SK-N-SH (cell line): Measurements from ENCODE around the gene ABLIM1. TPM values are rescaled to one million over a fixed set of nuclear protein-coding genes. Genes with fewer than 3 reads are reported as not detected.
A peak's percentile ranks its signal among the peaks of the same experiment; 100 is the strongest.
"Not testable (repeated sequence)": the region's sequence is repeated elsewhere in the genome, so short reads cannot be mapped to it uniquely, and the experiment has no call there.

Experiments used
- CTCF ChIA-PET: fragments of 300-600, 350-600 bp; formaldehyde crosslinking; extraction: SDS; loops from one replicate; lab custom pipeline; 2021; lab: Yijun Ruan, JAX
- POLR2A ChIA-PET: fragments of 350-600 bp; sonication (Branson Sonifier 250); formaldehyde crosslinking; extraction: SDS; loops from one replicate; lab custom pipeline; 2020; ENCODE audit warnings: antibody characterized with exemption, inconsistent platforms; lab: Yijun Ruan, JAX
- DNase-seq: peaks from one replicate; pipeline ENCODE4 v3.0.0; 2012
- H2AFZ ChIP-seq: fragments of 200-600 bp; sonication (generic); 2 replicates; pipeline ENCODE4 v1.8.1; 2016; ENCODE audit warnings: antibody characterized with exemption, mild to moderate bottlenecking, low read depth
- H3F3A ChIP-seq: fragments of 200-600 bp; sonication (generic); replicated peaks from 2 replicates; pipeline ENCODE3; 2016; ENCODE audit warnings: antibody characterized with exemption, mild to moderate bottlenecking; ENCODE audit not compliant: insufficient read depth
- H3K27ac ChIP-seq, 2 experiments: fragments of 200-500 bp in 1 of 2; fragments of 200-600 bp in 1 of 2; sonication (Bioruptor generic) in 1 of 2; sonication (generic), shearing (Covaris generic) in 1 of 2; 2 replicates each; pipeline versions ENCODE4 v1.5.1 to v1.6.1; 2014 to 2016; ENCODE audit warnings: low read depth in 2 of 2, inconsistent platforms in 1 of 2, low read length in 1 of 2, mild to moderate bottlenecking in 1 of 2, mixed read lengths in 1 of 2
- H3K27me3 ChIP-seq: fragments of 200-600 bp; sonication (generic), shearing (Covaris generic); 2 replicates; pipeline ENCODE4 v1.6.1; 2016; ENCODE audit warnings: mixed run types; ENCODE audit not compliant: insufficient read depth
- H3K36me3 ChIP-seq, 2 experiments: fragments of 200-500 bp in 1 of 2; fragments of 200-600 bp in 1 of 2; sonication (Bioruptor generic) in 1 of 2; sonication (generic) in 1 of 2; replicated peaks in 1 of 2; 2 replicates each; pipeline versions ENCODE3 to v1.5.1; 2014 to 2016; ENCODE audit warnings: low read length in 1 of 2, mild to moderate bottlenecking in 1 of 2; ENCODE audit not compliant: insufficient read depth in 2 of 2, control insufficient read depth in 1 of 2
- H3K4me1 ChIP-seq, 2 experiments: fragments of 200-500 bp in 1 of 2; fragments of 200-600 bp in 1 of 2; sonication (Bioruptor generic) in 1 of 2; sonication (generic), shearing (Covaris generic) in 1 of 2; 2 replicates each; pipeline versions ENCODE4 v1.5.1 to v1.6.1; 2014 to 2016; ENCODE audit warnings: low read depth in 1 of 2, low read length in 1 of 2, mixed run types in 1 of 2; ENCODE audit not compliant: insufficient read depth in 2 of 2, control insufficient read depth in 1 of 2
- H3K4me2 ChIP-seq: fragments of 200-600 bp; sonication (generic), shearing (Covaris generic); 2 replicates; pipeline ENCODE4 v1.6.1; 2017; ENCODE audit warnings: mixed run types
- H3K4me3 ChIP-seq, 2 experiments: fragments of 200-500 bp in 1 of 2; fragments of 200-600 bp in 1 of 2; sonication (Bioruptor generic) in 1 of 2; sonication (generic), shearing (Covaris generic) in 1 of 2; 2 replicates each; pipeline versions ENCODE4 v1.5.1 to v1.8.1; 2014 to 2016; ENCODE audit warnings: low read depth in 2 of 2, inconsistent platforms in 1 of 2, low read length in 1 of 2, mild to moderate bottlenecking in 1 of 2, mixed read lengths in 1 of 2, moderate library complexity in 1 of 2
- H3K79me2 ChIP-seq: fragments of 200-600 bp; sonication (generic); 2 replicates; pipeline ENCODE4 v1.8.1; 2017; ENCODE audit warnings: mild to moderate bottlenecking; ENCODE audit not compliant: insufficient read depth
- H3K9ac ChIP-seq: fragments of 200-600 bp; sonication (generic); 2 replicates; pipeline ENCODE4 v1.6.1; 2017; ENCODE audit warnings: mixed run types
- H3K9me2 ChIP-seq: fragments of 200-600 bp; sonication (generic); 2 replicates; pipeline ENCODE4 v1.6.1; 2017; ENCODE audit warnings: mixed run types
- H3K9me3 ChIP-seq: fragments of 200-600 bp; sonication (generic); 2 replicates; pipeline ENCODE4 v1.6.1; 2017; ENCODE audit warnings: mixed run types, mild to moderate bottlenecking, moderate library complexity
- H4K20me1 ChIP-seq: fragments of 200-600 bp; sonication (generic); 2 replicates; pipeline ENCODE4 v1.6.1; 2017; ENCODE audit warnings: mild to moderate bottlenecking, mixed run types; ENCODE audit not compliant: insufficient read depth
- FOSL2 ChIP-seq: IDR thresholded peaks from 2 replicates; pipeline ENCODE4 v1.4.0; 2012; ENCODE audit warnings: low read depth, mild to moderate bottlenecking, moderate library complexity, borderline replicate concordance
- JUND ChIP-seq: IDR thresholded peaks from 2 replicates; pipeline ENCODE4 v1.4.0; 2012
- MEF2A ChIP-seq: IDR thresholded peaks from 2 replicates; pipeline ENCODE4 v1.4.0; 2012; ENCODE audit warnings: low read depth, borderline replicate concordance
- SMC3 ChIP-seq: IDR thresholded peaks from 2 replicates; pipeline ENCODE4 v1.6.1; 2012; ENCODE audit warnings: low read depth, low read length, improper control_type of control experiment
- TCF12 ChIP-seq: IDR thresholded peaks from 2 replicates; pipeline ENCODE4 v1.4.0; 2012
- TEAD4 ChIP-seq: IDR thresholded peaks from 2 replicates; pipeline ENCODE4 v1.4.0; 2012; ENCODE audit warnings: mild to moderate bottlenecking, borderline replicate concordance; ENCODE audit not compliant: insufficient read depth
- whole genome bisulfite sequencing: methylation state at CpG from one replicate; pipeline ENCODE4 v1.1.6; 2017; ENCODE audit warnings: low lambda C conversion rate; 5-methylcytosine and 5-hydroxymethylcytosine counted together
- polyA plus RNA-seq, 3 experiments: library from polyadenylated mRNA; depleted of rRNA; stranded (reverse); fragments of >200 nt; gene quantifications; 2 replicates each; pipeline ENCODE4 v1.2.3, GENCODE V29; 2012
- TF ChIP-seq, protein P1 (sequence below): IDR thresholded peaks from 2 replicates; pipeline ENCODE4 v1.4.0; 2012; ENCODE audit warnings: low read depth
- TF ChIP-seq, protein P2 (sequence below): fragments of 150-350 bp; IDR thresholded peaks from 2 replicates; pipeline ENCODE4 v1.6.1; 2017; ENCODE audit warnings: antibody characterized with exemption, low read length, low read depth, borderline replicate concordance

The ABLIM1 gene
- polyA plus RNA-seq, 1 of the 3 experiments (the other 2 are of a cell fraction) = 16.1 TPM

- H3K9me3 ChIP-seq = no peaks in the 10 kb centered on the region; the same call in 1 of the 2 replicates
- CTCF ChIA-PET = interaction anchor here (1.0 to 1.4 kb wide), 2 partner anchors 85 to 157 kb away, joined by 3 to 5 read pairs; no protein-coding TSS in a partner anchor
- H3K27me3 ChIP-seq = no peaks in the 10 kb centered on the region
- peak overlapping the region; percentile 30; the same call in 1 of the 2 replicates for H2AFZ ChIP-seq
- no peaks in the 10 kb centered on the region for H4K20me1 ChIP-seq
- peak overlapping the region in 1 of 2 experiments; percentile 18; a peak in 1 of 4 replicates for H3K4me3 ChIP-seq
- POLR2A ChIA-PET = no interaction called here
- TF ChIP-seq FOSL2 = peak; percentile 56
- TF ChIP-seq, protein P1, sequence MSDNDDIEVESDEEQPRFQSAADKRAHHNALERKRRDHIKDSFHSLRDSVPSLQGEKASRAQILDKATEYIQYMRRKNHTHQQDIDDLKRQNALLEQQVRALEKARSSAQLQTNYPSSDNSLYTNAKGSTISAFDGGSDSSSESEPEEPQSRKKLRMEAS = peak; percentile 55; the same call in 1 of the 2 replicates
- TF ChIP-seq, protein P2, sequence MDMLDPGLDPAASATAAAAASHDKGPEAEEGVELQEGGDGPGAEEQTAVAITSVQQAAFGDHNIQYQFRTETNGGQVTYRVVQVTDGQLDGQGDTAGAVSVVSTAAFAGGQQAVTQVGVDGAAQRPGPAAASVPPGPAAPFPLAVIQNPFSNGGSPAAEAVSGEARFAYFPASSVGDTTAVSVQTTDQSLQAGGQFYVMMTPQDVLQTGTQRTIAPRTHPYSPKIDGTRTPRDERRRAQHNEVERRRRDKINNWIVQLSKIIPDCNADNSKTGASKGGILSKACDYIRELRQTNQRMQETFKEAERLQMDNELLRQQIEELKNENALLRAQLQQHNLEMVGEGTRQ = no peak
- peak; percentile 57 for TF ChIP-seq TCF12
- TF ChIP-seq MEF2A = no peak
- TF ChIP-seq JUND = peak; percentile 61
- TF ChIP-seq, all 33 proteins: peak for 4
- Histone ChIP-seq H3K9me2 (no peaks in the 10 kb centered on the region), H3K36me3 (no peaks in the 10 kb centered on the region), H3K4me2 (peak overlapping the region; percentile 47; the same call in 1 of the 2 replicates), H3K4me1 (peaks cover 3 to 5% of the 10 kb centered on the region in 2 experiments; a peak in 3 of 4 replicates), H3K79me2 (peaks cover 4% of the 10 kb centered on the region; the same call in 1 of the 2 replicates), H3K27ac (peak overlapping the region; percentile 53 to 73; a peak in 3 of 4 replicates), H3K9ac (no peak overlapping the region), H3F3A (peaks cover 31% of the 10 kb centered on the region)
- DNase-seq = no peak
These were observed 40.4 kb upstream of the ABLIM1 start for GRCh38 chr10:114698271-114699061.

- H3K4me1 ChIP-seq = peaks cover 3 to 5% of the 10 kb centered on the region in 2 experiments; a peak in 3 of 4 replicates
- ChIA-PET POLR2A (no interaction called here), CTCF (interaction anchor here (1.0 to 2.3 kb wide), 2 partner anchors 87 to 89 kb away, joined by 5 read pairs; no protein-coding TSS in a partner anchor)
- TF ChIP-seq TEAD4 (no peak), SMC3 (no peak)
- DNase-seq = no peak
- no peaks in the 10 kb centered on the region for H3K9me2 ChIP-seq
- H3K27ac ChIP-seq = peak overlapping the region in 1 of 2 experiments; percentile 38; a peak in 1 of 4 replicates
- no peaks in the 10 kb centered on the region; the same call in 1 of the 2 replicates for H3K9me3 ChIP-seq
- H3K9ac ChIP-seq = no peak overlapping the region
- H3K4me2 ChIP-seq = no peak overlapping the region
- H3F3A ChIP-seq = peaks cover 32% of the 10 kb centered on the region
- H3K27me3 ChIP-seq = no peaks in the 10 kb centered on the region
- 84% methylated on average over 10 of the region's 10 CpGs for WGBS
- H2AFZ ChIP-seq = no peak overlapping the region
- no peaks in the 10 kb centered on the region for H3K36me3 ChIP-seq
- no peaks in the 10 kb centered on the region for H4K20me1 ChIP-seq
- peaks cover 4% of the 10 kb centered on the region; the same call in 1 of the 2 replicates for H3K79me2 ChIP-seq
- H3K4me3 ChIP-seq = no peak overlapping the region
These were observed 39.1 kb upstream of the ABLIM1 start for GRCh38 chr10:114697061-114697598.

DNA sequence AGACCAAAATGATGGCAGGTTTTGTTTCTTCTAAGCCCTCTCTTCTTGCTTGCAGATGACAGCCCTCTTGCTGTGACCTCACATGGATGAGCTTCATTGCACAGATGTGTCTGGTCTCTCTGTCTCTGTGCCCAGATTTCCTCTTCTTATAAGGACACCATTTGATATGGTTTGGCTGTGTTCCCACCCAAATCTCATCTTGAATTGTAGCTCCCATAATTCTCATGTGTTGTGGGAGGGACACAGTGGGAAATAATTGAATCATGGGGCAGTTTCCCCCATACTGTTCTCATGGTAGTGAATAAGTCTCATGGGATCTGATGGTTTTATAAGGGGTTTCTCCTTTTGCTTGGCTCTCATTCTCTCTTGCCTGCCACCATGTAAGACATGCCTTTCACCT, 38.2 kb upstream of the ABLIM1 start:
- H2AFZ ChIP-seq, H3K9ac ChIP-seq, H3K9me2 ChIP-seq, POLR2A ChIA-PET, H3K36me3 ChIP-seq, H3K4me2 ChIP-seq, H3K79me2 ChIP-seq, H3K4me3 ChIP-seq, DNase-seq, H3K9me3 ChIP-seq, H3K27ac ChIP-seq, H3K27me3 ChIP-seq, H3K4me1 ChIP-seq, H4K20me1 ChIP-seq: not testable (repeated sequence)
- peaks cover 34% of the 10 kb centered on the region for H3F3A ChIP-seq
- CTCF ChIA-PET = interaction anchor here (0.8 to 2.3 kb wide), 3 partner anchors 90 to 152 kb away, joined by 3 to 5 read pairs (median 5); no protein-coding TSS in a partner anchor
